Heart left ventricle (tissue), 13 donors: Measurements from ENCODE around the gene TMEM178B.
"Not testable (repeated sequence)": the region's sequence is repeated elsewhere in the genome, so short reads cannot be mapped to it uniquely, and the experiment has no call there.

Experiments used
- CTCF ChIP-seq, 12 donors: fragments of 200-600 bp; sonication (generic) in 4 of 12; IDR thresholded peaks; one replicate each; pipeline versions ENCODE4 v1.5.0 to v1.8.0; 2018 to 2022; ENCODE audit warnings: antibody characterized with exemption in 12 of 12, mild to moderate bottlenecking in 5 of 12
- POLR2A ChIP-seq, 2 donors: fragments of 450-650 bp; IDR thresholded peaks; one replicate each; pipeline ENCODE4 v1.6.1; 2017; ENCODE audit warnings: antibody characterized with exemption in 2 of 2, mild to moderate bottlenecking in 2 of 2, moderate library complexity in 2 of 2
- donor health status: ischemic (EF 13 %, LVEDD 7.1; RV severe dilation, severe dysfunction).
- donor health status: DM: no; HTN: yes; CAD: no.
- donor health status: DM: no; HTN: no; CAD: no.
- donor health status: ischemic (EF 25% LVEDD 6.9; RV normal size, moderate dysfunction).
- donor health status: ischemic (EF 25% LVEDD 5.7; RV mildly dilated, moderate dysfunction).
- donor health status: ischemic (EF 35%, LVEDD 5.7; RV mildly dilated, moderate dysfunction).
- donor health status: nonischemic (EF 11% LVEDD 7.7; RV severe dilation, severe dysfunction).
- donor health status: DM: yes; HTN: yes; CAD: no.
- donor health status: PGD.
- donor health status: ischemic (EF 29% LVEDD 5.4; RV normal size, mild dysfunction).
- donor health status: nonischemic (EF 23%, LVEDD 6.1; RV moderate dilation, normal function).

GRCh38 chr7:141383356-141383755 lies 309.5 kb downstream of the TMEM178B start:
- not testable (repeated sequence) for TF ChIP-seq POLR2A, CTCF (IDR thresholded peaks at IDR 0.05)
